A673 (cell line): ENCODE data around the gene OPN1MW. TPM values are rescaled to one million over a fixed set of nuclear protein-coding genes. Genes with fewer than 3 reads are reported as not detected.
"Not testable (repeated sequence)": the region's sequence is repeated elsewhere in the genome, so short reads cannot be mapped to it uniquely, and the experiment has no call there.

ENCODE experiments used
- BruUV-seq: library from RNA; stranded (reverse); fragments of 400-500 nt; replicated peaks from 2 replicates; lab custom pipeline; 2021; lab: Mats Ljungman, UMichigan
- CTCF ChIA-PET: fragments of 300-600 bp; sonication (Branson Sonifier 250); formaldehyde crosslinking; loops from one replicate; lab custom pipeline; 2022; ENCODE audit warnings: antibody characterized with exemption; lab: Charles Lee
- POLR2A ChIA-PET: fragments of 300-600 bp; sonication (Branson Sonifier 250); formaldehyde crosslinking; loops from one replicate; lab custom pipeline; 2022; ENCODE audit warnings: antibody characterized with exemption; ENCODE audit not compliant: low non-redundant PET; lab: Charles Lee
- DNase-seq: peaks from one replicate; pipeline ENCODE4 v3.0.0-alpha.2; 2015; ENCODE audit warnings: low spot score
- H3K27ac ChIP-seq: fragments of 200-600 bp; sonication (generic); 2 replicates; pipeline ENCODE4 v1.5.1; 2016; ENCODE audit warnings: mixed run types, low read depth, mild to moderate bottlenecking, mixed read lengths, antibody characterized with exemption, low read length; ENCODE audit not compliant: poor library complexity, severe bottlenecking
- H3K27me3 ChIP-seq: fragments of 200-600 bp; sonication (generic); replicated peaks from 2 replicates; pipeline ENCODE4 v1.6.1; 2017; ENCODE audit warnings: mixed run types, low read depth, mild to moderate bottlenecking, mixed read lengths, antibody characterized with exemption, low read length; ENCODE audit not compliant: insufficient read depth, poor library complexity
- H3K36me3 ChIP-seq: fragments of 200-600 bp; sonication (generic); 2 replicates; pipeline ENCODE4 v1.6.1; 2016; ENCODE audit warnings: mixed run types, mild to moderate bottlenecking, mixed read lengths, antibody characterized with exemption, low read length; ENCODE audit not compliant: insufficient read depth, poor library complexity, severe bottlenecking
- H3K4me1 ChIP-seq: fragments of 200-600 bp; sonication (generic); 2 replicates; pipeline ENCODE4 v1.6.1; 2017; ENCODE audit warnings: mixed run types, mild to moderate bottlenecking, mixed read lengths, antibody characterized with exemption, low read length; ENCODE audit not compliant: insufficient read depth, poor library complexity, severe bottlenecking
- H3K4me3 ChIP-seq: fragments of 200-600 bp; sonication (generic); 2 replicates; pipeline ENCODE4 v1.5.1; 2016; ENCODE audit warnings: low read depth, mixed run types, mild to moderate bottlenecking, mixed read lengths, low read length; ENCODE audit not compliant: poor library complexity, severe bottlenecking
- H3K9me3 ChIP-seq: fragments of 200-600 bp; sonication (generic); 2 replicates; pipeline ENCODE4 v1.6.1; 2016; ENCODE audit warnings: mixed run types, low read depth, mild to moderate bottlenecking, mixed read lengths, antibody characterized with exemption, low read length; ENCODE audit not compliant: poor library complexity, severe bottlenecking
- CTCF ChIP-seq: fragments of 300-800, 200-600 bp; sonication (generic); conservative IDR thresholded peaks from 2 replicates; pipeline ENCODE4 v1.5.1; 2017; ENCODE audit warnings: low read depth, mild to moderate bottlenecking, antibody characterized with exemption, low read length, moderate library complexity, mixed read lengths
- EZH2 ChIP-seq: fragments of 200-600 bp; sonication (generic); IDR thresholded peaks from 2 replicates; pipeline ENCODE4 v1.6.1; 2017; ENCODE audit warnings: borderline replicate concordance, low read depth, mild to moderate bottlenecking, mixed read lengths, antibody characterized with exemption, low read length; ENCODE audit not compliant: poor library complexity, severe bottlenecking
- intact Hi-C: fragments of 100-400 bp; cut with micrococcal nuclease; formaldehyde crosslinking; loops from one replicate; pipeline ENCODE4 v1.10.0; 2022; ENCODE audit not compliant: unreplicated experiment
- total RNA-seq: library from RNA; stranded (reverse); gene quantifications from 2 replicates; pipeline ENCODE4 v1.2.3, GENCODE V29; 2021

Gene OPN1MW
- total RNA-seq, 1 experiment from 2014 or later, result not detected

- no peak for DNase-seq
- intact Hi-C loops, result no loop called here
- ChIA-PET POLR2A (no interaction called here), CTCF (no interaction called here)
- Histone ChIP-seq H3K9me3 (no peaks in the 10 kb centered on the region), H3K27me3 (no peaks in the 10 kb centered on the region), H3K27ac (no peak overlapping the region), H3K4me1 (no peaks in the 10 kb centered on the region), H3K4me3 (no peak overlapping the region), H3K36me3 (no peaks in the 10 kb centered on the region)
- TF ChIP-seq EZH2 (no peak), CTCF (no peak)
- no TSS peak for BruUV-seq
These were observed 40.0 kb upstream of the OPN1MW start for GRCh38 chrX:154142386-154142785.

GRCh38 chrX:154142950-154143745, 39.2 kb upstream of the OPN1MW start:
- Histone ChIP-seq H3K27ac (no peak overlapping the region), H3K36me3 (no peaks in the 10 kb centered on the region), H3K9me3 (no peaks in the 10 kb centered on the region), H3K4me1 (no peaks in the 10 kb centered on the region), H3K27me3 (no peaks in the 10 kb centered on the region), H3K4me3 (no peak overlapping the region)
- POLR2A ChIA-PET, result interaction anchor here (0.5 kb wide), 1 partner anchor 401 kb away, joined by 3 read pairs; no protein-coding TSS in a partner anchor
- no peak for DNase-seq
- no TSS peak for BruUV-seq
- TF ChIP-seq EZH2 (no peak), CTCF (no peak)
- intact Hi-C loops, result no loop called here
- CTCF ChIA-PET, result interaction anchor here (0.5 kb wide), 1 partner anchor 634 kb away, joined by 10 read pairs; no protein-coding TSS in a partner anchor

GRCh38 chrX:154144010-154144409, 38.4 kb upstream of the OPN1MW start, which contains the start of gene OPN1LW:
OPN1LW (plus strand) TSS chrX:154144243; CDS start chrX:154144284, 41 bp downstream.
- H3K27ac ChIP-seq, H3K36me3 ChIP-seq, BruUV-seq, H3K9me3 ChIP-seq, H3K4me1 ChIP-seq, DNase-seq, POLR2A ChIA-PET, H3K4me3 ChIP-seq, CTCF ChIA-PET, H3K27me3 ChIP-seq, intact Hi-C loops: not testable (repeated sequence)

GRCh38 chrX:154151030-154151429, 31.4 kb upstream of the OPN1MW start:
- H3K27ac ChIP-seq, H3K4me1 ChIP-seq, H3K27me3 ChIP-seq, POLR2A ChIA-PET, CTCF ChIA-PET, DNase-seq, BruUV-seq, H3K36me3 ChIP-seq, H3K4me3 ChIP-seq, H3K9me3 ChIP-seq, intact Hi-C loops: not testable (repeated sequence)

GRCh38 chrX:154156221-154156620, 26.2 kb upstream of the OPN1MW start:
- H3K4me3 ChIP-seq, BruUV-seq, POLR2A ChIA-PET, H3K4me1 ChIP-seq, intact Hi-C loops, DNase-seq, H3K36me3 ChIP-seq, H3K27ac ChIP-seq, H3K27me3 ChIP-seq, CTCF ChIA-PET, H3K9me3 ChIP-seq: not testable (repeated sequence)

- H3K4me3 ChIP-seq, BruUV-seq, CTCF ChIA-PET, H3K36me3 ChIP-seq, H3K27ac ChIP-seq, H3K27me3 ChIP-seq, POLR2A ChIA-PET, DNase-seq, intact Hi-C loops, H3K4me1 ChIP-seq, H3K9me3 ChIP-seq: not testable (repeated sequence)
These were observed 25.2 kb upstream of the OPN1MW start for GRCh38 chrX:154157207-154157606.
